DMS 273 (cell line): ENCODE results near the gene GJD4.

ENCODE experiments used
- DNase-seq: peaks from one replicate; lab custom pipeline; 2025; ENCODE audit not compliant: unreplicated experiment; lab: John Stamatoyannopoulos, UW

Gene GJD4

GRCh38 chr10:35644050-35644950, 39.2 kb downstream of the GJD4 start:
- peak; percentile 70 for DNase-seq

- DNase-seq, result no peak
Measured at GRCh38 chr10:35650894-35651293, 45.8 kb downstream of the GJD4 start.

DNA sequence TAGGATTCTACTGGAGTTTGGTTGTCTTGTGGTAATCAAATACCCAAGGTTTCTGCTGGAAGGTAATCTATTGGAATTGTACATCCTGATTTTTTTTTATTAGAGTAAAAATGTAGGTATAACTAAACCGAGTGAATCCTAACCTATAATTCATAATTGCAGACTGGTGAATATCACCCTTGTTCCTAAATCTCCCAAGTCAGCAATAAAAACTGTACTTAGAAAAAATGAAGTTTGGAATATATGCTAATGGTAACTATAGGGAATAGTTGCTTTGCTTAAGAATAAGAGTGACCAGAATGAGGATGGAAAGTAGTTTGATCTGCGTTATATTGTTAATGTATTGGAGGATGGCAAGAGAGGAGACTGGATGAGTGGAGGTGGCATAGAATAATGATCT, 47.7 kb downstream of the GJD4 start:
- no peak for DNase-seq

DNA sequence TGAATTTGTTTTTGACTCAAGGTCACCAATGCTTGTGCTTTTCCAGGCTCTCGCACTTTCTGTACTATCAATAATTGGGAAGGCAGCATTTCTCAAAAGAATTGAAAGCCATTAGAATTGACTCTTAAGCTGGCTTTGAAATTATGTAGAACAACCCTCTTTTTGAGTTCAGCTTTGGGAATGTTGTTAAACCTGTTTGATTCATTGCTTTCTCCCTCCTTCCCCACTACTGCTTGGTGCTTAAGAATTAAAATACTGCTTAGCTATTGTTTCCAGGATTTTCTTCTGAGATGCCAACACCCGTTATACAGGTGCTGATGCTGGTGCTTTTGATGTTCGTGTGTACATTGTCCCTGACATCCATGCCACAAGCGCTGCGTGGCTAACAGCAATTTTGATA, 52.5 kb downstream of the GJD4 start:
- no peak for DNase-seq
